PFSK-1 (cell line): ENCODE data around the gene TCF4.

ENCODE experiments used
- FOXP2 ChIP-seq: optimal IDR thresholded peaks from 2 replicates; pipeline ENCODE3; 2011; ENCODE audit warnings: borderline replicate concordance, control low read depth, inconsistent platforms; ENCODE audit not compliant: insufficient read depth; ENCODE audit errors: extremely low read length, extremely low read depth
- POLR2AphosphoS5 ChIP-seq: IDR thresholded peaks from 2 replicates; pipeline ENCODE4 v1.6.1; 2012; ENCODE audit warnings: low read depth, mild to moderate bottlenecking, control low read depth, low read length, moderate library complexity
- REST ChIP-seq, 2 experiments: IDR thresholded peaks; 2 replicates each; pipeline versions ENCODE4 v1.6.1 to v1.8.0; 2011 to 2012; ENCODE audit warnings: low read depth in 2 of 2, low read length in 2 of 2, control low read depth in 1 of 2, inconsistent platforms in 1 of 2, mild to moderate bottlenecking in 1 of 2, moderate library complexity in 1 of 2; ENCODE audit not compliant: insufficient read depth in 1 of 2
- SIN3A ChIP-seq: IDR thresholded peaks from 2 replicates; pipeline ENCODE4 v1.6.1; 2012; ENCODE audit warnings: mild to moderate bottlenecking, low read length, moderate library complexity, borderline replicate concordance; ENCODE audit not compliant: insufficient read depth
- TAF1 ChIP-seq: IDR thresholded peaks from 2 replicates; pipeline ENCODE4 v1.6.1; 2012; ENCODE audit warnings: low read length, control low read depth, borderline replicate concordance; ENCODE audit not compliant: insufficient read depth

Gene TCF4

DNA sequence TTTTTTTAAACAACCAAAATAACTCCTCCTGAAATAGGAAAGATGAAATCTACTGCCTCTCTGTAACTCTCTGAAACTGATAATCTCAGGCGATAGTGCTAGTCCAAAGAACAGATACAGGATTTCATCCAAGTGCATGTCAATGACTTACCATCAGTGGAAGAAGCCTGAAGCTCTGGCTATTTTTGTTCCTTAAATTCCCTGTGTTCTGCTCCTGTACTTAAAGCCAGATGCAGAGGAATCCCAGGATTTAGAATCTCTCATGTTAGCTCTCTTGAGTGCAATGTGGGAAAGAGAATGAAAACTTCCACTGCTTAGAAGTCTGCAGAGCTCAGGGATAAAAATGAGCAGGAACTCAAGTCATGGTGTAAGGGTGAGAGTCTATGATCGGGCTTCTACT, 291.9 kb downstream of the TCF4 start:
- TF ChIP-seq TAF1 (no peak), POLR2AphosphoS5 (no peak), SIN3A (no peak), REST (IDR thresholded peaks at IDR 0.05; ENCODE audit: insufficient read depth in 1 of 2, low read depth in 2 of 2, low read length in 2 of 2) (no peak), FOXP2 (no peak)

GRCh38 chr18:55290898-55291297, 297.1 kb downstream of the TCF4 start:
- TF ChIP-seq POLR2AphosphoS5 (no peak), SIN3A (no peak), FOXP2 (no peak), REST (IDR thresholded peaks at IDR 0.05; ENCODE audit: insufficient read depth in 1 of 2, low read depth in 2 of 2, low read length in 2 of 2) (no peak), TAF1 (no peak)

DNA sequence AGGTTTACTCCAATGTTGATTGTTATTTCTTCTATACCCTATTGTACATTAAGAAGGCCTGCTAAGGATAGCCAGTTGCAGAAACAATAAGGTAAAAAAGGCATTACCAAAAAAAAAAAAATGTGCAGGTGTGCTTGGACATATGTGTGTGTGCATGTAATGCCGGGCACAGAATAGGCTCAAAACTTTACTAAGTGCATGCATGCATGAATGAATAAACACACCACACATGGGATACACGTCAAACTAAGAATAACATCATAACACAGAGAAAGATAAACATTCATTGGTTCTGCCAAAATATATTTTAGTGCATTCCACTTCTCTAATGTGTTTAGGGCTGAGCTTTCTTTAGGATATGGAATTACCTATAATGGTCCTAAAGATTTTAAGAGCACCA, 298.2 kb downstream of the TCF4 start:
- TF ChIP-seq REST (IDR thresholded peaks at IDR 0.05; ENCODE audit: insufficient read depth in 1 of 2, low read depth in 2 of 2, low read length in 2 of 2) = no peak
- no peak for TF ChIP-seq FOXP2
- no peak for TF ChIP-seq SIN3A
- no peak for TF ChIP-seq POLR2AphosphoS5
- no peak for TF ChIP-seq TAF1

DNA sequence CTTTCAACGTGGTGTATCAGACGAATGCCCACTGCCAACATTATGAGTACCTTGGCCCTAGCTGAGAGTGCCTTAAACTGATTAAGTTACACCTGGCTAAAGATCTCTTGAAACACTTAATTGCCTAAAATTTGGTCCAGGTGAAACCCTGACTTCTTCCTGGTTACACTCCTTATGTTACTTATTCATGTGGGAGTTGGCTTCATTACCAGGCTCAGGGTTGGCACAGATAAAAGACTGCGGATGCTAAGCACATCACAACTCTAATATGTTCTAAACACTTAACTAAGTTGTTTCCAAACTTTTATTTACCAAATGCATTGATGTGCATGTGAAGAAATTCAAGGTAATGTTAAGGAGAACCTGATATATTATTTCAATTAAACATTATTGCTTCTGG, 298.9 kb downstream of the TCF4 start:
- TF ChIP-seq TAF1 = no peak
- TF ChIP-seq FOXP2 = no peak
- no peak for TF ChIP-seq REST (IDR thresholded peaks at IDR 0.05; ENCODE audit: insufficient read depth in 1 of 2, low read depth in 2 of 2, low read length in 2 of 2)
- TF ChIP-seq SIN3A = no peak
- TF ChIP-seq POLR2AphosphoS5 = no peak

- TF ChIP-seq TAF1 = no peak
- no peak for TF ChIP-seq REST (IDR thresholded peaks at IDR 0.05; ENCODE audit: insufficient read depth in 1 of 2, low read depth in 2 of 2, low read length in 2 of 2)
- no peak for TF ChIP-seq FOXP2
- no peak for TF ChIP-seq POLR2AphosphoS5
- TF ChIP-seq SIN3A = no peak
Observed at GRCh38 chr18:55287935-55288868, 299.8 kb downstream of the TCF4 start.
